PC-3 (cell line): ENCODE measurements around the gene BTBD2.

ENCODE experiments used
- EZH2 ChIP-seq: fragments of 300-600 bp; sonication (generic); IDR thresholded peaks from one replicate; pipeline ENCODE4 v1.6.1; 2017; ENCODE audit warnings: antibody characterized with exemption, mild to moderate bottlenecking, low read length; ENCODE audit not compliant: unreplicated experiment
- EZH2phosphoT487 ChIP-seq: fragments of 300-600 bp; sonication (generic); IDR thresholded peaks from 2 replicates; pipeline ENCODE4 v1.6.1; 2018; ENCODE audit warnings: mild to moderate bottlenecking, antibody characterized with exemption, low read length, borderline replicate concordance
- TF ChIP-seq, protein P1 (sequence below): fragments of 300-600 bp; sonication (generic); conservative IDR thresholded peaks from 2 replicates; pipeline ENCODE4 v1.5.1; 2017; ENCODE audit warnings: antibody characterized with exemption, low read depth, mild to moderate bottlenecking, low read length

DNA sequence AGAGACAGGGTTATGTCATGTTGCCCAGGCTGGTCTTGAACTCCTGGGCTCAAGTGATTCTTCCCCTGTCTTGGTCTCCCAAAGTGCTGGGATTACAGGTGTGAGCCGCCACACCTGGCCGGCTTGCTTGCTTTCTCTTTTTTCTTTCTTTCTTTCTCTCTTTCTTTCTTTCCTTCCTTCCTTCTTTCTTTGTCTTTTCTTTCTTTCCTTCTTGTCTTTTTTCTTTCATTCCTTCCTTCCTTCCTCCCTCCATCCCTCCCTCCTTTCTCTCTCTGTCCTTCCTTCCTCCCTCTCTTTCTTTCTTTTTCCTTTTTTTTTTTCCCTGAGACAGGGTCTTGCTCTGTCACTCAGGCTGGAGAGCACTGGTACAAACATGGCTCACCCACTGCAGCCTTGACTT is 6.8 kb upstream of the BTBD2 start:
- TF ChIP-seq EZH2 (no peak), EZH2phosphoT487 (no peak)
- TF ChIP-seq, protein P1, sequence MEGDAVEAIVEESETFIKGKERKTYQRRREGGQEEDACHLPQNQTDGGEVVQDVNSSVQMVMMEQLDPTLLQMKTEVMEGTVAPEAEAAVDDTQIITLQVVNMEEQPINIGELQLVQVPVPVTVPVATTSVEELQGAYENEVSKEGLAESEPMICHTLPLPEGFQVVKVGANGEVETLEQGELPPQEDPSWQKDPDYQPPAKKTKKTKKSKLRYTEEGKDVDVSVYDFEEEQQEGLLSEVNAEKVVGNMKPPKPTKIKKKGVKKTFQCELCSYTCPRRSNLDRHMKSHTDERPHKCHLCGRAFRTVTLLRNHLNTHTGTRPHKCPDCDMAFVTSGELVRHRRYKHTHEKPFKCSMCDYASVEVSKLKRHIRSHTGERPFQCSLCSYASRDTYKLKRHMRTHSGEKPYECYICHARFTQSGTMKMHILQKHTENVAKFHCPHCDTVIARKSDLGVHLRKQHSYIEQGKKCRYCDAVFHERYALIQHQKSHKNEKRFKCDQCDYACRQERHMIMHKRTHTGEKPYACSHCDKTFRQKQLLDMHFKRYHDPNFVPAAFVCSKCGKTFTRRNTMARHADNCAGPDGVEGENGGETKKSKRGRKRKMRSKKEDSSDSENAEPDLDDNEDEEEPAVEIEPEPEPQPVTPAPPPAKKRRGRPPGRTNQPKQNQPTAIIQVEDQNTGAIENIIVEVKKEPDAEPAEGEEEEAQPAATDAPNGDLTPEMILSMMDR = no peak
